B cell (primary cell): ENCODE measurements around the gene PFKFB1. TPM values are rescaled to one million over a fixed set of nuclear protein-coding genes. Genes with fewer than 3 reads are reported as not detected.

Experiments used
- ATAC-seq: fragments of 200-7000 bp; cut with Tn5 transposase; one replicate; pipeline ENCODE4 v1.10.0; 2021; ENCODE audit warnings: low read depth, mild to moderate bottlenecking, moderate number of reproducible peaks, moderate library complexity
- CTCF ChIA-PET: fragments of 350-600 bp; sonication (Branson Sonifier 250); formaldehyde crosslinking; loops from one replicate; lab custom pipeline; 2021; ENCODE audit warnings: antibody characterized with exemption, inconsistent platforms; lab: Charles Lee
- POLR2A ChIA-PET: fragments of 350-600 bp; sonication (Branson Sonifier 250); formaldehyde crosslinking; loops from one replicate; lab custom pipeline; 2021; ENCODE audit warnings: antibody characterized with exemption; lab: Charles Lee
- DNase-seq: peaks from one replicate; pipeline ENCODE4 v3.0.0; 2013
- H2AFZ ChIP-seq: 2 replicates; pipeline ENCODE4 v1.6.1; 2012; ENCODE audit warnings: mild to moderate bottlenecking, low read depth, low read length; ENCODE audit not compliant: insufficient read depth, poor library complexity, severe bottlenecking
- H3K27ac ChIP-seq, 2 donors: 1 replicate in 1 of 2; 2 replicates in 1 of 2; pipeline ENCODE4 v1.5.1; 2012 to 2013; ENCODE audit warnings: low read length in 2 of 2, mild to moderate bottlenecking in 2 of 2, moderate library complexity in 1 of 2
- H3K27me3 ChIP-seq, 4 experiments: fragments of 200-600 bp in 1 of 4; sonication (generic) in 1 of 4; replicated peaks in 1 of 4; 1 replicate in 2 of 4; 2 replicates in 2 of 4; pipeline versions ENCODE4 v1.6.1 to v1.7.0; 2013 to 2016; ENCODE audit warnings: low read length in 3 of 4, mild to moderate bottlenecking in 2 of 4, mixed read lengths in 1 of 4, moderate library complexity in 1 of 4; ENCODE audit not compliant: insufficient read depth in 4 of 4, control insufficient read depth in 3 of 4; ENCODE audit errors: control extremely low read depth in 1 of 4
- H3K36me3 ChIP-seq, 2 experiments: replicated peaks in 1 of 2; 1 replicate in 1 of 2; 2 replicates in 1 of 2; pipeline versions ENCODE4 v1.6.1 to v1.7.1; 2013; ENCODE audit warnings: low read length in 1 of 2; ENCODE audit not compliant: insufficient read depth in 2 of 2, control insufficient read depth in 1 of 2; ENCODE audit errors: control extremely low read depth in 1 of 2, extremely low read depth in 1 of 2
- H3K4me1 ChIP-seq, 2 donors: fragments of 200-600 bp in 1 of 2; sonication (generic) in 1 of 2; 1 replicate in 1 of 2; 2 replicates in 1 of 2; pipeline versions ENCODE4 v1.5.1 to v1.6.1; 2013 to 2017; ENCODE audit warnings: low read length in 2 of 2; ENCODE audit not compliant: control insufficient read depth in 2 of 2, insufficient read depth in 2 of 2
- H3K4me2 ChIP-seq: replicated peaks from 2 replicates; pipeline ENCODE3; 2012; ENCODE audit warnings: mild to moderate bottlenecking, low read depth, low read length; ENCODE audit not compliant: poor library complexity, severe bottlenecking
- H3K4me3 ChIP-seq, 5 experiments: fragments of 200-600 bp in 1 of 5; sonication (generic) in 1 of 5; 1 replicate in 3 of 5; 2 replicates in 2 of 5; pipeline versions ENCODE4 v1.5.1 to v1.7.0; 2011 to 2016; ENCODE audit warnings: low read length in 4 of 5, mild to moderate bottlenecking in 4 of 5, low read depth in 2 of 5, control low read depth in 1 of 5, moderate library complexity in 1 of 5; ENCODE audit not compliant: insufficient read depth in 1 of 5; ENCODE audit errors: control extremely low read depth in 1 of 5, extremely low read depth in 1 of 5
- H3K79me2 ChIP-seq: fragments of 200-600 bp; sonication (generic); one replicate; pipeline ENCODE4 v1.6.0; 2016; ENCODE audit warnings: low read length; ENCODE audit not compliant: control insufficient read depth, insufficient read depth
- H3K9ac ChIP-seq: fragments of 200-600 bp; sonication (generic); 2 replicates; pipeline ENCODE4 v1.6.1; 2017; ENCODE audit warnings: mild to moderate bottlenecking, low read length, moderate library complexity
- H3K9me3 ChIP-seq, 3 donors: one replicate each; pipeline versions ENCODE4 v1.6.1 to v1.7.1; 2013; ENCODE audit warnings: low read length in 2 of 3; ENCODE audit not compliant: control insufficient read depth in 2 of 3, insufficient read depth in 1 of 3; ENCODE audit errors: control extremely low read depth in 1 of 3
- H4K20me1 ChIP-seq: 2 replicates; pipeline ENCODE4 v1.6.0; 2012; ENCODE audit warnings: mild to moderate bottlenecking, low read length; ENCODE audit not compliant: insufficient read depth, control insufficient read depth, poor library complexity, severe bottlenecking
- H3K27ac Mint-ChIP-seq: one replicate; pipeline ENCODE4 v1.8.0; 2021; ENCODE audit warnings: mixed read lengths
- H3K27me3 Mint-ChIP-seq: one replicate; pipeline ENCODE4 v1.8.0; 2021; ENCODE audit warnings: mixed read lengths
- H3K4me1 Mint-ChIP-seq: one replicate; pipeline ENCODE4 v1.8.0; 2021; ENCODE audit warnings: mixed read lengths
- H3K4me3 Mint-ChIP-seq: one replicate; pipeline ENCODE4 v1.8.0; 2021; ENCODE audit warnings: mixed read lengths
- H3K9me3 Mint-ChIP-seq: one replicate; pipeline ENCODE4 v1.8.0; 2022; ENCODE audit warnings: mixed read lengths; ENCODE audit not compliant: insufficient read depth
- CTCF ChIP-seq: fragments of 200-600 bp; IDR thresholded peaks from one replicate; pipeline ENCODE4 v1.8.0; 2022; ENCODE audit warnings: antibody characterized with exemption, mild to moderate bottlenecking
- EZH2 ChIP-seq: IDR thresholded peaks from 2 replicates; pipeline ENCODE4 v1.6.1; 2012; ENCODE audit warnings: borderline replicate concordance, low read depth, mild to moderate bottlenecking, moderate library complexity, low read length; ENCODE audit not compliant: insufficient read depth, poor library complexity, severe bottlenecking
- WGBS: methylation state at CpG from one replicate; pipeline ENCODE4 v1.1.5; 2013; ENCODE audit warnings: missing lambda C conversion rate; ENCODE audit not compliant: insufficient coverage; 5-methylcytosine and 5-hydroxymethylcytosine counted together
- intact Hi-C: fragments of 100-400 bp; cut with micrococcal nuclease; formaldehyde crosslinking; loops from one replicate; pipeline ENCODE4 v1.10.0; 2022
- polyA plus RNA-seq: library from polyadenylated mRNA; depleted of rRNA; stranded (reverse); fragments of >200 nt; gene quantifications from 2 replicates; pipeline ENCODE4 v1.2.3, GENCODE V29; 2012
- total RNA-seq, 2 donors: library from RNA; stranded (reverse); fragments of 120-200 nt in 1 of 2; gene quantifications; 1 replicate in 1 of 2; 2 replicates in 1 of 2; pipeline versions ENCODE4 v1.2.3 to v1.2.4, GENCODE V29; 2013 to 2022

PFKFB1 gene
- total and polyA plus RNA-seq, 2 donors (not counting 1 experiment from before 2014, with no cell fraction given), result 0.37 to 0.47 TPM

DNA sequence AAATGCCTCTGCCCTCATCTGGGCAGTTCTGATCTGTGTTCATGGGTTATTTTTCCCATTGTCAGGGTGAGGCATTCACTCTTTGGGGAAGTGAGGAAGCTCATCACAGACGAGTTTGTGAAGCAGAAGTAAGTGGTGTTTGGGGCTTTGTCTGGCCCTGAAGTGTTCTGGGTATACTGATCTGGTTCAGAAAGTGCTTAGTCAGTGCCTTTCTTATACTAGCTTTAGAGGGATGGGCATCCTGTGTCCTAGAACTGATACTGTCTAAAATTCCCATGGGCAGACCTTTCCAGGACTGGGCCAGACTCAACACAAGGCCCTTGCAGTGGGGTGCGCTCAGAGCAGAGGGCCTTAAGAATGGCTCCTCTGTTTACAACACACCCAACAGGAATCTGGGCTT, 67.0 kb downstream of the PFKFB1 start:
- no peak overlapping the region for H3K27ac ChIP-seq
- no peak for ATAC-seq
- H3K4me1 Mint-ChIP-seq, result peaks cover 3% of the 10 kb centered on the region
- H3K4me1 ChIP-seq, result peaks cover 3 to 5% of the 10 kb centered on the region in 2 donors
- intact Hi-C loops, result no loop called here
- H3K79me2 ChIP-seq, result no peaks in the 10 kb centered on the region
- H3K9ac ChIP-seq, result no peak overlapping the region
- TF ChIP-seq EZH2 (no peak), CTCF (no peak)
- no peaks in the 10 kb centered on the region for H3K27me3 Mint-ChIP-seq
- H3K4me2 ChIP-seq, result no peak overlapping the region
- no peaks in the 10 kb centered on the region for H3K9me3 Mint-ChIP-seq
- ChIA-PET CTCF (no interaction called here), POLR2A (no interaction called here)
- H3K4me3 Mint-ChIP-seq, result no peak overlapping the region
- DNase-seq, result no peak
- H3K36me3 ChIP-seq, result no peaks in the 10 kb centered on the region
- no peaks in the 10 kb centered on the region for H3K27me3 ChIP-seq
- H4K20me1 ChIP-seq, result no peaks in the 10 kb centered on the region
- 25% methylated on average over 1 of the region's 2 CpGs for WGBS
- no peak overlapping the region for H3K27ac Mint-ChIP-seq
- H3K9me3 ChIP-seq, result no peaks in the 10 kb centered on the region
- H3K4me3 ChIP-seq, result no peak overlapping the region
- H2AFZ ChIP-seq, result no peak overlapping the region

- no peak for DNase-seq
- Histone ChIP-seq H3K27me3 (no peaks in the 10 kb centered on the region), H2AFZ (no peak overlapping the region), H3K27ac (no peak overlapping the region), H3K9me3 (no peaks in the 10 kb centered on the region), H3K4me1 (peaks cover 3 to 10% of the 10 kb centered on the region in 2 donors), H3K9ac (no peak overlapping the region), H3K4me2 (no peak overlapping the region), H4K20me1 (no peaks in the 10 kb centered on the region), H3K79me2 (no peaks in the 10 kb centered on the region), H3K4me3 (no peak overlapping the region), H3K36me3 (no peaks in the 10 kb centered on the region)
- Mint-ChIP-seq H3K27ac (no peak overlapping the region), H3K4me1 (peaks cover 17% of the 10 kb centered on the region), H3K4me3 (no peak overlapping the region), H3K9me3 (no peaks in the 10 kb centered on the region), H3K27me3 (no peaks in the 10 kb centered on the region)
- intact Hi-C loops, result no loop called here
- POLR2A ChIA-PET, result no interaction called here
- WGBS, result 94% methylated on average over 6 of the region's 7 CpGs
- no peak for TF ChIP-seq CTCF
- ATAC-seq, result no peak
- CTCF ChIA-PET, result no interaction called here
Measured at GRCh38 chrX:54923376-54923775, 70.6 kb downstream of the PFKFB1 start.
